Lung (tissue), 12 donors: Measurements from ENCODE around the gene STK32A. TPM values are rescaled to one million over a fixed set of nuclear protein-coding genes. Genes with fewer than 3 reads are reported as not detected.

Experiments used
- ATAC-seq: fragments of 200-7000 bp; cut with Tn5 transposase; one replicate; pipeline ENCODE4 v1.9.1; 2020; ENCODE audit warnings: moderate number of reproducible peaks; ENCODE audit not compliant: insufficient read depth, low FRiP score
- DNase-seq, 3 donors: peaks; one replicate each; pipeline ENCODE4 v3.0.0-alpha.2; 2013 to 2017
- H3K27ac ChIP-seq, 2 donors: one replicate each; pipeline ENCODE4 v1.5.1; 2013; ENCODE audit warnings: mild to moderate bottlenecking in 2 of 2, moderate library complexity in 2 of 2, control low read depth in 1 of 2, inconsistent platforms in 1 of 2, low read depth in 1 of 2, low read length in 1 of 2
- H3K27me3 ChIP-seq, 3 donors: one replicate each; pipeline ENCODE4 v1.5.1; 2013; ENCODE audit warnings: low read length in 2 of 3; ENCODE audit not compliant: control insufficient read depth in 3 of 3, insufficient read depth in 3 of 3
- H3K36me3 ChIP-seq, 4 donors: one replicate each; pipeline ENCODE4 v1.5.1; 2013; ENCODE audit warnings: low read length in 4 of 4, mild to moderate bottlenecking in 1 of 4, moderate library complexity in 1 of 4; ENCODE audit not compliant: control insufficient read depth in 4 of 4, insufficient read depth in 4 of 4
- H3K4me1 ChIP-seq, 5 donors: one replicate each; pipeline ENCODE4 v1.5.1; 2013; ENCODE audit warnings: low read length in 5 of 5, mild to moderate bottlenecking in 2 of 5, moderate library complexity in 1 of 5; ENCODE audit not compliant: control insufficient read depth in 5 of 5, insufficient read depth in 5 of 5
- H3K4me3 ChIP-seq: one replicate; pipeline ENCODE4 v1.5.1; 2013; ENCODE audit warnings: mild to moderate bottlenecking, control low read depth, moderate library complexity
- H3K9ac ChIP-seq, 2 donors: one replicate each; pipeline ENCODE4 v1.5.1; 2013; ENCODE audit warnings: low read length in 2 of 2, control low read depth in 1 of 2; ENCODE audit not compliant: insufficient read depth in 1 of 2
- H3K9me3 ChIP-seq, 4 donors: one replicate each; pipeline ENCODE4 v1.5.1; 2013; ENCODE audit warnings: low read length in 3 of 4, mild to moderate bottlenecking in 1 of 4, moderate library complexity in 1 of 4; ENCODE audit not compliant: control insufficient read depth in 4 of 4, insufficient read depth in 3 of 4
- CTCF ChIP-seq: IDR thresholded peaks from 2 replicates; pipeline ENCODE4 v1.5.1; 2012; ENCODE audit warnings: mild to moderate bottlenecking; ENCODE audit errors: control extremely low read depth, extremely low read depth
- WGBS, 2 donors: extraction: QIAGEN DNeasy Blood & Tissue Kit; methylation state at CpG; one replicate each; pipeline ENCODE4 v1.1.7; 2013; 5-methylcytosine and 5-hydroxymethylcytosine counted together
- polyA plus RNA-seq, 2 donors: library from polyadenylated mRNA; stranded (reverse); fragments of 200-250 nt; gene quantifications; one replicate each; pipeline ENCODE4 v1.2.1, GENCODE V29; 2013
- total RNA-seq, 2 donors: library from RNA; depleted of rRNA in 1 of 2; stranded (reverse); fragments of >200 nt in 1 of 2; gene quantifications; one replicate each; pipeline ENCODE4 v1.2.1, GENCODE V29; 2014 to 2021
- donor health status: control.
- donor health status: control.
- donor health status: Bipolar disorder and iron deficiency.
- donor health status: healthy.
- donor health status: DM: yes; HTN: yes; CAD: no.

The STK32A gene
- total and polyA plus RNA-seq, 4 donors: 1.1 to 8.7 (median 4.6) TPM

GRCh38 chr5:147415651-147416050 is 180.8 kb downstream of the STK32A start:
- H3K4me3 ChIP-seq: no peak overlapping the region
- H3K9me3 ChIP-seq: no peaks in the 10 kb centered on the region
- H3K27me3 ChIP-seq: no peaks in the 10 kb centered on the region
- H3K27ac ChIP-seq: no peak overlapping the region
- TF ChIP-seq CTCF: no peak
- WGBS, 2 donors: 82 to 88% methylated on average over 3 of the region's 3 CpGs
- ATAC-seq (no peak), DNase-seq (no peak)
- no peak overlapping the region for H3K9ac ChIP-seq
- peaks cover 0 to 8% (median 3%) of the 10 kb centered on the region in 4 donors for H3K36me3 ChIP-seq
- H3K4me1 ChIP-seq: peaks cover 3 to 17% (median 15%) of the 10 kb centered on the region in 5 donors

DNA sequence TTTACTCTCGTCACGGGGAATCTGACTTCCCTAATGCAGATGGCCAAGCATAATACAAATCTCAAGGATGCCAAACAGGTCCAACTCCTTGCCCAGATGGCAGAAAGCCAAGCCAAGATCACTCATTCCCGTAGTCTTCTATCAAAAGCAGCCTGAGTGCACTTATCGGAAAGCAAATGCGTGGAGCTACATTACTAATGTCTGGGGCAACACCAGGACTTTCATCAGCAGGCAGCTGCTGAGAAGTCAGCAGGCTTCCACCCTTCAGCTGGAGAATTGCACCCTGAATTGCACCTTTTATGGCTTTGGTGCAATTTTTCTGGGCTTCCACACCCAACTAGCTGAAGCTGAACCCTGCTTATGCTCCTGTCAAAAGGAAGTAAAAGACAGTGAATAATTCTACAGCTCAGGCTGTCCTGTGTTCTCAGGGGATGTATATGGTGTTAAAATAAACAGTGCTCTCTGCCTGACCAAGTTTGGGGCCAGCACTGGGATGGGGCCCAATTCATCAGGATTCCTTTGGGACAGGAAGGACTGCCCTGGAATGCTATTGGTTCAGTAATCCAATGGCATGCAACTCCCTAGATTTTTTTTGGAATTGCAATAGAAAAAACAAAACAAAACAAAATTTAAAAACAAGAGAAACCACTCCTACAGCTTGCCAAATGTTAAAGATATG is 182.4 kb downstream of the STK32A start:
- DNase-seq (peak; percentile 70 to 79 (median 73)), ATAC-seq (peak; percentile 85)
- WGBS, 2 donors: 37 to 56% methylated on average over 5 of the region's 5 CpGs
- H3K9me3 ChIP-seq: no peaks in the 10 kb centered on the region
- no peak for TF ChIP-seq CTCF
- H3K27ac ChIP-seq: no peak overlapping the region
- H3K27me3 ChIP-seq: no peaks in the 10 kb centered on the region
- H3K4me1 ChIP-seq: peaks cover 0 to 15% (median 14%) of the 10 kb centered on the region in 5 donors
- peaks cover 0 to 8% (median 1%) of the 10 kb centered on the region in 4 donors for H3K36me3 ChIP-seq
- no peak overlapping the region for H3K9ac ChIP-seq
- H3K4me3 ChIP-seq: no peak overlapping the region

- Histone ChIP-seq H3K9ac (no peak overlapping the region), H3K27ac (no peak overlapping the region), H3K9me3 (no peaks in the 10 kb centered on the region), H3K27me3 (no peaks in the 10 kb centered on the region), H3K4me3 (no peak overlapping the region), H3K4me1 (peaks cover 0 to 15% (median 13%) of the 10 kb centered on the region in 5 donors), H3K36me3 (peaks cover 0 to 8% (median 0%) of the 10 kb centered on the region in 4 donors)
- ATAC-seq (no peak), DNase-seq (no peak)
- TF ChIP-seq CTCF: no peak
- 64 to 82% methylated on average over 2 of the region's 2 CpGs for WGBS, 2 donors
Observed at GRCh38 chr5:147418613-147419012, 183.8 kb downstream of the STK32A start.
